Suprapubic skin (tissue), 4 donors: ENCODE results near the gene NFIL3. TPM values are rescaled to one million over a fixed set of nuclear protein-coding genes. Genes with fewer than 3 reads are reported as not detected.

Source experiments
- DNase-seq, 2 donors: peaks; one replicate each; pipeline ENCODE4 v3.0.0-alpha.2; 2019; ENCODE audit warnings: low spot score in 2 of 2
- H3K27ac ChIP-seq: fragments of 200-600 bp; sonication (generic); one replicate; pipeline ENCODE4 v1.5.1; 2019
- H3K27me3 ChIP-seq: fragments of 200-600 bp; sonication (generic); one replicate; pipeline ENCODE4 v1.5.1; 2019
- H3K36me3 ChIP-seq: fragments of 200-600 bp; sonication (generic); one replicate; pipeline ENCODE4 v1.5.1; 2019
- H3K4me1 ChIP-seq: fragments of 200-600 bp; sonication (generic); one replicate; pipeline ENCODE4 v1.5.1; 2019
- H3K4me3 ChIP-seq: fragments of 200-600 bp; sonication (generic); one replicate; pipeline ENCODE4 v1.5.1; 2019; ENCODE audit warnings: mild to moderate bottlenecking
- H3K9me3 ChIP-seq: fragments of 200-600 bp; sonication (generic); one replicate; pipeline ENCODE4 v1.5.1; 2019
- CTCF ChIP-seq, 2 donors: fragments of 200-600 bp in 1 of 2; fragments of 450-650 bp in 1 of 2; sonication (generic) in 1 of 2; IDR thresholded peaks; one replicate each; pipeline ENCODE4 v1.5.1; 2016 to 2019; ENCODE audit warnings: antibody characterized with exemption in 2 of 2, mild to moderate bottlenecking in 1 of 2, moderate library complexity in 1 of 2
- EP300 ChIP-seq: sonication (generic); formaldehyde crosslinking; IDR thresholded peaks from one replicate; pipeline ENCODE4 v1.6.1; 2017; ENCODE audit warnings: antibody characterized with exemption
- POLR2A ChIP-seq, 2 donors: fragments of 450-650 bp; IDR thresholded peaks; one replicate each; pipeline ENCODE4 v1.6.1; 2017; ENCODE audit warnings: antibody characterized with exemption in 2 of 2, mild to moderate bottlenecking in 2 of 2, moderate library complexity in 2 of 2
- POLR2AphosphoS5 ChIP-seq, 3 donors: sonication (generic); formaldehyde crosslinking; IDR thresholded peaks; one replicate each; pipeline ENCODE4 v1.6.1; 2017; ENCODE audit warnings: antibody characterized with exemption in 3 of 3
- WGBS: methylation state at CpG from one replicate; pipeline ENCODE4 v1.1.5; 2018; 5-methylcytosine and 5-hydroxymethylcytosine counted together
- total RNA-seq, 4 donors: library from RNA; depleted of rRNA; stranded (reverse); fragments of >200 nt; gene quantifications; one replicate each; pipeline ENCODE4 v1.1.0, GENCODE V29; 2016

Gene NFIL3
- total RNA-seq, 4 donors from 2014 or later: 28.0 to 58.5 (median 37.8) TPM

GRCh38 chr9:91451431-91452270, 28.0 kb upstream of the NFIL3 start:
- 97% methylated on average over 2 of the region's 2 CpGs for WGBS
- Histone ChIP-seq H3K27ac (no peak overlapping the region), H3K4me3 (no peak overlapping the region), H3K36me3 (no peaks in the 10 kb centered on the region), H3K4me1 (no peaks in the 10 kb centered on the region), H3K9me3 (peaks cover 5% of the 10 kb centered on the region), H3K27me3 (no peaks in the 10 kb centered on the region)
- TF ChIP-seq CTCF (IDR thresholded peaks at IDR 0.05) (no peak), POLR2AphosphoS5 (IDR thresholded peaks at IDR 0.05) (no peak), EP300 (no peak), POLR2A (IDR thresholded peaks at IDR 0.05) (no peak)
- no peak for DNase-seq

GRCh38 chr9:91445135-91445534, 21.5 kb upstream of the NFIL3 start:
- 60% methylated on average over 1 of the region's 1 CpG for WGBS
- H3K27me3 ChIP-seq: no peaks in the 10 kb centered on the region
- no peak for TF ChIP-seq POLR2A (IDR thresholded peaks at IDR 0.05)
- TF ChIP-seq POLR2AphosphoS5 (IDR thresholded peaks at IDR 0.05): no peak
- no peak for TF ChIP-seq EP300
- TF ChIP-seq CTCF (IDR thresholded peaks at IDR 0.05): no peak
- H3K4me1 ChIP-seq: no peaks in the 10 kb centered on the region
- no peaks in the 10 kb centered on the region for H3K36me3 ChIP-seq
- H3K4me3 ChIP-seq: no peak overlapping the region
- no peak overlapping the region for H3K27ac ChIP-seq
- H3K9me3 ChIP-seq: peaks cover 8% of the 10 kb centered on the region
- no peak for DNase-seq

- Histone ChIP-seq H3K4me3 (no peak overlapping the region), H3K4me1 (no peaks in the 10 kb centered on the region), H3K9me3 (peaks cover 8% of the 10 kb centered on the region), H3K27ac (no peak overlapping the region), H3K36me3 (no peaks in the 10 kb centered on the region), H3K27me3 (no peaks in the 10 kb centered on the region)
- DNase-seq: no peak
- TF ChIP-seq POLR2A (IDR thresholded peaks at IDR 0.05) (no peak), CTCF (IDR thresholded peaks at IDR 0.05) (no peak), EP300 (no peak), POLR2AphosphoS5 (IDR thresholded peaks at IDR 0.05) (no peak)
Observed at GRCh38 chr9:91443994-91444392, 20.4 kb upstream of the NFIL3 start.

- no peak for TF ChIP-seq POLR2AphosphoS5 (IDR thresholded peaks at IDR 0.05)
- no peak for TF ChIP-seq EP300
- no peak for TF ChIP-seq POLR2A (IDR thresholded peaks at IDR 0.05)
- TF ChIP-seq CTCF (IDR thresholded peaks at IDR 0.05): no peak
- Histone ChIP-seq H3K4me3 (no peak overlapping the region), H3K27me3 (no peaks in the 10 kb centered on the region), H3K9me3 (peaks cover 8% of the 10 kb centered on the region), H3K27ac (no peak overlapping the region), H3K4me1 (no peaks in the 10 kb centered on the region), H3K36me3 (no peaks in the 10 kb centered on the region)
- 65% methylated on average over 7 of the region's 8 CpGs for WGBS
- DNase-seq: no peak
Observed at GRCh38 chr9:91443321-91443993, 19.8 kb upstream of the NFIL3 start.

- Histone ChIP-seq H3K36me3 (no peaks in the 10 kb centered on the region), H3K27ac (no peak overlapping the region), H3K9me3 (no peaks in the 10 kb centered on the region), H3K4me3 (no peak overlapping the region), H3K27me3 (no peaks in the 10 kb centered on the region), H3K4me1 (no peaks in the 10 kb centered on the region)
- TF ChIP-seq POLR2AphosphoS5 (IDR thresholded peaks at IDR 0.05): no peak
- no peak for TF ChIP-seq EP300
- TF ChIP-seq POLR2A (IDR thresholded peaks at IDR 0.05): no peak
- no peak for TF ChIP-seq CTCF (IDR thresholded peaks at IDR 0.05)
- DNase-seq: no peak
- 92% methylated on average over 13 of the region's 13 CpGs for whole genome bisulfite sequencing
Observed at GRCh38 chr9:91436841-91437240, 13.2 kb upstream of the NFIL3 start.
